SK-N-SH treated with all-trans-retinoic acid at 6 μM for 48 hours (cell line): ENCODE measurements around the gene C1QL2.

Experiments
- ARNTL ChIP-seq: fragments of 450-650 bp; formaldehyde crosslinking; IDR thresholded peaks from 2 replicates; pipeline ENCODE4 v1.5.0; 2020; ENCODE audit warnings: low read depth, mild to moderate bottlenecking, moderate library complexity, borderline replicate concordance
- GLIS3 ChIP-seq: fragments of 250-450 bp; sonication (Bioruptor Pico); IDR thresholded peaks from 2 replicates; pipeline ENCODE4 v1.5.0; 2020; ENCODE audit warnings: mild to moderate bottlenecking, moderate library complexity
- ZC3H10 ChIP-seq: fragments of 250-450 bp; sonication (Bioruptor Pico); IDR thresholded peaks from 2 replicates; pipeline ENCODE4 v1.5.1; 2021; ENCODE audit warnings: mild to moderate bottlenecking, moderate library complexity
- ZNF565 ChIP-seq: fragments of 450-650 bp; formaldehyde crosslinking; conservative IDR thresholded peaks from 2 replicates; pipeline ENCODE4 v1.5.0; 2020; ENCODE audit warnings: low read depth, mild to moderate bottlenecking, moderate library complexity
- ZNF70 ChIP-seq: fragments of 450-650 bp; formaldehyde crosslinking; IDR thresholded peaks from 2 replicates; pipeline ENCODE4 v1.5.0; 2020; ENCODE audit warnings: mild to moderate bottlenecking, moderate library complexity
- TF ChIP-seq, protein P1 (sequence below): fragments of 250-450 bp; sonication (Bioruptor Pico); IDR thresholded peaks from 2 replicates; pipeline ENCODE4 v1.5.1; 2020; ENCODE audit warnings: low read depth, mild to moderate bottlenecking, moderate library complexity
- TF ChIP-seq, protein P2 (sequence below): fragments of 250-450 bp; sonication (Bioruptor Pico); IDR thresholded peaks from 2 replicates; pipeline ENCODE4 v1.5.1; 2021; ENCODE audit warnings: mild to moderate bottlenecking, moderate library complexity
- TF ChIP-seq, protein P3 (sequence below): fragments of 250-450 bp; sonication (Bioruptor Pico); IDR thresholded peaks from 2 replicates; pipeline ENCODE4 v1.8.0; 2020; ENCODE audit warnings: mild to moderate bottlenecking, moderate library complexity, borderline replicate concordance

DNA sequence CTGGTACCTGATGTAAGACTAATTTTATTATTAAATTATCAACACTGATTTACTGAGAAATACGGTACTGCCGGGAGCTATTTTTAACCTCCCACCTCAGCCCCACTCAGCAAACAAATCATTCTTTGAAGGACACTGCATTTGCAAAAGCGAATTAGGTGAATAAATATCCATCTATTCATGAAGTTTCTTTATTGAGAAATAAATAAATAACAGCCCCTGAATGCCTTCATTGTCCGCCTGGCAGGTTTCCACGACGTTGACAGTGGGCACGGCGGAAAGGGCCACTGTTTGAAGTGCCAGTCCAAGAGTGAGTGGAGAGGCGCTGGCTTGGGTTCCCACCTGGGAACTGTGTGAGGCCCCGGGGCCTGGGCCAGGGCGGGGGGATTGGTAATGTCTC, 15.7 kb downstream of the C1QL2 start:
- TF ChIP-seq, protein P1, sequence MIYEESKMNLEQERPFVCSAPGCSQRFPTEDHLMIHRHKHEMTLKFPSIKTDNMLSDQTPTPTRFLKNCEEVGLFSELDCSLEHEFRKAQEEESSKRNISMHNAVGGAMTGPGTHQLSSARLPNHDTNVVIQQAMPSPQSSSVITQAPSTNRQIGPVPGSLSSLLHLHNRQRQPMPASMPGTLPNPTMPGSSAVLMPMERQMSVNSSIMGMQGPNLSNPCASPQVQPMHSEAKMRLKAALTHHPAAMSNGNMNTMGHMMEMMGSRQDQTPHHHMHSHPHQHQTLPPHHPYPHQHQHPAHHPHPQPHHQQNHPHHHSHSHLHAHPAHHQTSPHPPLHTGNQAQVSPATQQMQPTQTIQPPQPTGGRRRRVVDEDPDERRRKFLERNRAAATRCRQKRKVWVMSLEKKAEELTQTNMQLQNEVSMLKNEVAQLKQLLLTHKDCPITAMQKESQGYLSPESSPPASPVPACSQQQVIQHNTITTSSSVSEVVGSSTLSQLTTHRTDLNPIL: no peak
- TF ChIP-seq, protein P2, sequence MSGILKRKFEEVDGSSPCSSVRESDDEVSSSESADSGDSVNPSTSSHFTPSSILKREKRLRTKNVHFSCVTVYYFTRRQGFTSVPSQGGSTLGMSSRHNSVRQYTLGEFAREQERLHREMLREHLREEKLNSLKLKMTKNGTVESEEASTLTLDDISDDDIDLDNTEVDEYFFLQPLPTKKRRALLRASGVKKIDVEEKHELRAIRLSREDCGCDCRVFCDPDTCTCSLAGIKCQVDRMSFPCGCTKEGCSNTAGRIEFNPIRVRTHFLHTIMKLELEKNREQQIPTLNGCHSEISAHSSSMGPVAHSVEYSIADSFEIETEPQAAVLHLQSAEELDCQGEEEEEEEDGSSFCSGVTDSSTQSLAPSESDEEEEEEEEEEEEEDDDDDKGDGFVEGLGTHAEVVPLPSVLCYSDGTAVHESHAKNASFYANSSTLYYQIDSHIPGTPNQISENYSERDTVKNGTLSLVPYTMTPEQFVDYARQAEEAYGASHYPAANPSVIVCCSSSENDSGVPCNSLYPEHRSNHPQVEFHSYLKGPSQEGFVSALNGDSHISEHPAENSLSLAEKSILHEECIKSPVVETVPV (CRISPR knock-in tag): no peak
- TF ChIP-seq ZNF565 (CRISPR knock-in tag) (no peak), ARNTL (no peak), GLIS3 (CRISPR knock-in tag) (no peak), ZC3H10 (CRISPR knock-in tag) (no peak), ZNF70 (no peak)
- TF ChIP-seq, protein P3, sequence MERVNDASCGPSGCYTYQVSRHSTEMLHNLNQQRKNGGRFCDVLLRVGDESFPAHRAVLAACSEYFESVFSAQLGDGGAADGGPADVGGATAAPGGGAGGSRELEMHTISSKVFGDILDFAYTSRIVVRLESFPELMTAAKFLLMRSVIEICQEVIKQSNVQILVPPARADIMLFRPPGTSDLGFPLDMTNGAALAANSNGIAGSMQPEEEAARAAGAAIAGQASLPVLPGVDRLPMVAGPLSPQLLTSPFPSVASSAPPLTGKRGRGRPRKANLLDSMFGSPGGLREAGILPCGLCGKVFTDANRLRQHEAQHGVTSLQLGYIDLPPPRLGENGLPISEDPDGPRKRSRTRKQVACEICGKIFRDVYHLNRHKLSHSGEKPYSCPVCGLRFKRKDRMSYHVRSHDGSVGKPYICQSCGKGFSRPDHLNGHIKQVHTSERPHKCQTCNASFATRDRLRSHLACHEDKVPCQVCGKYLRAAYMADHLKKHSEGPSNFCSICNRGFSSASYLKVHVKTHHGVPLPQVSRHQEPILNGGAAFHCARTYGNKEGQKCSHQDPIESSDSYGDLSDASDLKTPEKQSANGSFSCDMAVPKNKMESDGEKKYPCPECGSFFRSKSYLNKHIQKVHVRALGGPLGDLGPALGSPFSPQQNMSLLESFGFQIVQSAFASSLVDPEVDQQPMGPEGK (CRISPR knock-in tag): no peak
